Endothelial cell of umbilical vein (primary cell): ENCODE results near the gene ZDHHC11. TPM values are rescaled to one million over a fixed set of nuclear protein-coding genes. Genes with fewer than 3 reads are reported as not detected.
"Not testable (repeated sequence)": the region's sequence is repeated elsewhere in the genome, so short reads cannot be mapped to it uniquely, and the experiment has no call there.

Experiments
- BruUV-seq: library from RNA; stranded (reverse); fragments of 400-500 nt; replicated peaks from 2 replicates; lab custom pipeline; 2021; lab: Mats Ljungman, UMichigan
- CTCF ChIA-PET: fragments of 300-600, 350-600 bp; sonication (Branson Sonifier 250); formaldehyde crosslinking; loops from one replicate; lab custom pipeline; 2021; ENCODE audit warnings: antibody characterized with exemption, inconsistent platforms; lab: Charles Lee
- POLR2A ChIA-PET: fragments of 300-600, 350-600 bp; sonication (Branson Sonifier 250); formaldehyde crosslinking; loops from one replicate; lab custom pipeline; 2021; ENCODE audit warnings: antibody characterized with exemption, inconsistent platforms; lab: Charles Lee
- DNase-seq: peaks from one replicate; pipeline ENCODE4 v3.0.0-alpha.2; 2011; ENCODE audit warnings: low read depth, low spot score
- FAIRE-seq: peaks from 2 replicates; lab custom pipeline; 2011; peaks lifted over from hg19 to GRCh38; lab: Jason Lieb, UNC
- H2AFZ ChIP-seq: 2 replicates; pipeline ENCODE4 v1.6.0; 2012; ENCODE audit warnings: low read depth, low read length, control low read depth, inconsistent platforms
- H3K27ac ChIP-seq: 2 replicates; pipeline ENCODE4 v1.5.1; 2011; ENCODE audit warnings: low read depth, mild to moderate bottlenecking, control low read depth, low read length, moderate library complexity; ENCODE audit not compliant: insufficient read depth
- H3K27me3 ChIP-seq, 2 experiments: 2 replicates each; pipeline versions ENCODE4 v1.6.0 to v1.6.1; 2011; ENCODE audit warnings: low read length in 2 of 2, mixed read lengths in 1 of 2; ENCODE audit not compliant: control insufficient read depth in 2 of 2, insufficient read depth in 2 of 2
- H3K36me3 ChIP-seq, 2 experiments: 2 replicates in 1 of 2; 3 replicates in 1 of 2; pipeline ENCODE4 v1.5.1; 2011; ENCODE audit warnings: low read length in 2 of 2, mild to moderate bottlenecking in 1 of 2, moderate library complexity in 1 of 2; ENCODE audit not compliant: control insufficient read depth in 2 of 2, insufficient read depth in 2 of 2; ENCODE audit errors: extremely low read depth in 1 of 2
- H3K4me1 ChIP-seq: 3 replicates; pipeline ENCODE4 v1.5.1; 2011; ENCODE audit warnings: mild to moderate bottlenecking, low read length; ENCODE audit not compliant: control insufficient read depth, insufficient read depth; ENCODE audit errors: extremely low read depth
- H3K4me2 ChIP-seq: 2 replicates; pipeline ENCODE4 v1.6.1; 2011; ENCODE audit warnings: low read length, control low read depth, mixed read lengths; ENCODE audit not compliant: insufficient read depth
- H3K4me3 ChIP-seq, 3 experiments: fragments of 200-600 bp in 1 of 3; sonication (generic), shearing (Covaris generic) in 1 of 3; replicated peaks in 1 of 3; 2 replicates each; pipeline ENCODE4 v1.5.1; 2011 to 2016; ENCODE audit warnings: control low read depth in 3 of 3, low read length in 3 of 3, mild to moderate bottlenecking in 2 of 3, inconsistent platforms in 1 of 3, low read depth in 1 of 3, moderate library complexity in 1 of 3; ENCODE audit not compliant: insufficient read depth in 1 of 3
- H3K79me2 ChIP-seq: 2 replicates; pipeline ENCODE4 v1.6.0; 2012; ENCODE audit warnings: low read length, inconsistent platforms; ENCODE audit not compliant: control insufficient read depth, insufficient read depth
- H3K9ac ChIP-seq: replicated peaks from 2 replicates; pipeline ENCODE3; 2011; ENCODE audit warnings: low read length, control low read depth; ENCODE audit not compliant: insufficient read depth; ENCODE audit errors: extremely low read depth
- H3K9me1 ChIP-seq: replicated peaks from 3 replicates; pipeline ENCODE4 v1.6.0; 2011; ENCODE audit warnings: mild to moderate bottlenecking, low read length; ENCODE audit not compliant: control insufficient read depth, insufficient read depth; ENCODE audit errors: extremely low read depth
- H3K9me3 ChIP-seq: replicated peaks from 2 replicates; pipeline ENCODE4 v1.5.1; 2012; ENCODE audit warnings: low read length, inconsistent platforms; ENCODE audit not compliant: control insufficient read depth, insufficient read depth
- H4K20me1 ChIP-seq: replicated peaks from 2 replicates; pipeline ENCODE3; 2011; ENCODE audit warnings: mild to moderate bottlenecking, low read length; ENCODE audit not compliant: control insufficient read depth, insufficient read depth; ENCODE audit errors: extremely low read depth
- dilution Hi-C: fragments of 300-500 bp; cut with MboI; formaldehyde crosslinking; loops from one replicate; pipeline ENCODE4 v1.15.0; 2019; ENCODE audit warnings: low sequenced_read_pairs; ENCODE audit not compliant: extremely low pct_ligation_motif_present
- intact Hi-C: fragments of 100-400 bp; cut with micrococcal nuclease; formaldehyde crosslinking; loops from one replicate; pipeline ENCODE4 v1.10.0; 2022
- polyA plus RNA-seq, 4 experiments: library from polyadenylated mRNA; depleted of rRNA in 3 of 4; stranded (reverse) in 3 of 4; unstranded in 1 of 4; fragments of >200 nt; gene quantifications; 2 replicates each; pipeline versions ENCODE4 v1.2.1 to v1.2.3, GENCODE V29; 2011 to 2012; ENCODE audit warnings: missing spikeins in 1 of 4
- total RNA-seq: library from RNA; stranded (reverse); gene quantifications from 2 replicates; pipeline ENCODE4 v1.2.3, GENCODE V29; 2021

Gene ZDHHC11
- total and polyA plus RNA-seq, 2 donors (not counting 3 experiments of a cell fraction or from before 2014, with no cell fraction given) = 0.35 to 4.4 TPM

DNA sequence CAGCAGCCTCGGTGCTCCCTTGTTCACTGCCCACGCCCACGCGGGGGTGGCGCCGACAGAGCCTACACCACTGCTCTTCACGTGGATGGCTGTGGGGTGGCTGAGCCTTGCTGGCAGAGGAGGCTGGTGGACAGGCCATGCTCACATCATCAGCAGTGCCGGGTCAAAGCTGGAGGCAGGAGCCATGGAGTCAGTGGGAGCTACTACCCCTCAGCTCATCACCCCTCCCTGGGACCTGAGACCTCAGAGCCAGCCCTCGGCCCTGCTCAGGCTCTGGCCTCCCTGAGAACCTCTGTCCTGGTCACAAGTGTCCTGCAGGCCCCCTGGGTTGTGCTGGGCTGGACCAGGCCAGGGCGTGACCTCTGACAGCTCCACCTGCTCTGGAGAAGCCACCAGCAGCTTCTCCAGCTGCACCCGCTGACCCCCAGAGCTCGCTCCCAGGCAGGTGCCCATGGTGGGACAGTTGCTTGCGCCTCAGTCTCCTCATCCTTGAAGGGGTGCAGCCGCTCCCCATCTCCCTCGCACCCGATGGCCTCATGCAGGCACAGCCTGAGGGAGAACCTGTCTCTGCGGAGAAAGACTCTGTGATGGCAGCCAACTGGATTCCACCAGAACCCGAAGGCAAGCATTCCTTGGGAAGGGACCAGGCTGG, 75.8 kb downstream of the ZDHHC11 start:
- POLR2A ChIA-PET, dilution Hi-C loops, H3K9me3 ChIP-seq, H3K27me3 ChIP-seq, H2AFZ ChIP-seq, H3K79me2 ChIP-seq, FAIRE-seq, BruUV-seq, H3K4me1 ChIP-seq, DNase-seq, H3K9ac ChIP-seq, H3K36me3 ChIP-seq, intact Hi-C loops, H3K9me1 ChIP-seq, H3K4me2 ChIP-seq, H3K4me3 ChIP-seq, CTCF ChIA-PET, H4K20me1 ChIP-seq, H3K27ac ChIP-seq: not testable (repeated sequence)

DNA sequence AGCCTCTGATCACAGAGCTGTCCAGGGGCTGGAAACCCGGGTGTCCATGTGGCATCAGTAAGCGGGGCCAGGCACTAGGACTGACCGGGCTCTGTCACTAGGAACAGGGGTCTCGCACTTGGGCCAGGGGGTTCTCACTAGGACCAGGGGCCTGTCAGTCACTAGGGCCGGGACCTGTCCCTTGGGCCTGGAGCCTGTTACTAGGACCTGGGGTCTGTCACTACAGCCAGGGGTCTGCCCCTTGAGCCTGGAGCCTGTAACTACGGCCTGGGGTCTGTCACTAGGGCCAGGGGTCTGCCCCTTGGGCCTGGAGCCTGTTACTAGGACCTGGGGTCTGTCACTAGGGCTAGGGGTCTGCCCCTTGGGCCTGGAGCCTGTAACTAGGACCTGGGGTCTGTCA, 76.5 kb downstream of the ZDHHC11 start:
- intact Hi-C loops, H3K27me3 ChIP-seq, CTCF ChIA-PET, BruUV-seq, H3K79me2 ChIP-seq, H3K36me3 ChIP-seq, H3K4me1 ChIP-seq, FAIRE-seq, H3K9ac ChIP-seq, H3K4me2 ChIP-seq, DNase-seq, POLR2A ChIA-PET, H3K27ac ChIP-seq, dilution Hi-C loops, H3K4me3 ChIP-seq, H2AFZ ChIP-seq, H4K20me1 ChIP-seq, H3K9me1 ChIP-seq, H3K9me3 ChIP-seq: not testable (repeated sequence)
